Measurements from ENCODE around the gene TUBB4B. TPM values are rescaled to one million over a fixed set of nuclear protein-coding genes. Genes with fewer than 3 reads are reported as not detected.

TUBB4B gene
- total and polyA plus RNA-seq, 2 experiments from 2014 or later, result 334 to 389 TPM

- H3F3A ChIP-seq (replicated peaks; ENCODE audit: low read depth), result peaks cover 4% of the 10 kb centered on the region; the same call in 1 of the 2 replicates
- H3K36me3 ChIP-seq (ENCODE audit: insufficient read depth), result no peaks in the 10 kb centered on the region
- H3K79me2 ChIP-seq (replicated peaks; ENCODE audit: insufficient read depth), result peaks cover 3% of the 10 kb centered on the region
- peaks cover 3% of the 10 kb centered on the region; the same call in 1 of the 2 replicates for H4K20me1 ChIP-seq (replicated peaks; ENCODE audit: insufficient read depth)
- H3K27ac ChIP-seq (ENCODE audit: low read depth), result no peak overlapping the region
- H3K9me2 ChIP-seq (ENCODE audit: insufficient read depth), result no peaks in the 10 kb centered on the region
- no peaks in the 10 kb centered on the region for H3K27me3 ChIP-seq (ENCODE audit: insufficient read depth)
- Mint-ChIP-seq H3K27me3 (ENCODE audit: insufficient read depth, low read depth, poor library complexity) (peaks cover 5% of the 10 kb centered on the region), H3K4me1 (peaks cover 10% of the 10 kb centered on the region), H3K27ac (no peak overlapping the region), H3K9me3 (no peaks in the 10 kb centered on the region; the same call in 2 of the 3 replicates), H3K4me3 (no peak overlapping the region), H3K36me3 (ENCODE audit: low read depth) (peaks cover 32% of the 10 kb centered on the region)
- H3K4me1 ChIP-seq (ENCODE audit: insufficient read depth), result peaks cover 4% of the 10 kb centered on the region; the same call in 1 of the 2 replicates
- no peak overlapping the region for H2AFZ ChIP-seq
- TF ChIP-seq POLR2AphosphoS5 (IDR thresholded peaks at IDR 0.05; ENCODE audit: low read depth) (no peak), JUNB (IDR thresholded peaks at IDR 0.05; ENCODE audit: unreplicated experiment) (no peak), EZH2 (IDR thresholded peaks at IDR 0.05; ENCODE audit: low read depth, unreplicated experiment) (no peak), ZNF331 (CRISPR knock-in tag; IDR thresholded peaks at IDR 0.05; ENCODE audit: low read depth) (no peak), EZH2phosphoT487 (IDR thresholded peaks at IDR 0.05; ENCODE audit: unreplicated experiment) (no peak), STAT1 (IDR thresholded peaks at IDR 0.05; ENCODE audit: unreplicated experiment) (no peak), NANOG (IDR thresholded peaks at IDR 0.05; ENCODE audit: borderline replicate concordance) (no peak), CREB1 (CRISPR knock-in tag; IDR thresholded peaks at IDR 0.05; ENCODE audit: low read depth) (no peak), ZNF114 (CRISPR knock-in tag; IDR thresholded peaks at IDR 0.05) (no peak)
- TF ChIP-seq, protein P1, sequence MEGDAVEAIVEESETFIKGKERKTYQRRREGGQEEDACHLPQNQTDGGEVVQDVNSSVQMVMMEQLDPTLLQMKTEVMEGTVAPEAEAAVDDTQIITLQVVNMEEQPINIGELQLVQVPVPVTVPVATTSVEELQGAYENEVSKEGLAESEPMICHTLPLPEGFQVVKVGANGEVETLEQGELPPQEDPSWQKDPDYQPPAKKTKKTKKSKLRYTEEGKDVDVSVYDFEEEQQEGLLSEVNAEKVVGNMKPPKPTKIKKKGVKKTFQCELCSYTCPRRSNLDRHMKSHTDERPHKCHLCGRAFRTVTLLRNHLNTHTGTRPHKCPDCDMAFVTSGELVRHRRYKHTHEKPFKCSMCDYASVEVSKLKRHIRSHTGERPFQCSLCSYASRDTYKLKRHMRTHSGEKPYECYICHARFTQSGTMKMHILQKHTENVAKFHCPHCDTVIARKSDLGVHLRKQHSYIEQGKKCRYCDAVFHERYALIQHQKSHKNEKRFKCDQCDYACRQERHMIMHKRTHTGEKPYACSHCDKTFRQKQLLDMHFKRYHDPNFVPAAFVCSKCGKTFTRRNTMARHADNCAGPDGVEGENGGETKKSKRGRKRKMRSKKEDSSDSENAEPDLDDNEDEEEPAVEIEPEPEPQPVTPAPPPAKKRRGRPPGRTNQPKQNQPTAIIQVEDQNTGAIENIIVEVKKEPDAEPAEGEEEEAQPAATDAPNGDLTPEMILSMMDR (conservative IDR thresholded peaks at IDR 0.05; ENCODE audit: low read depth in 2 of 2), result no peak
- TF ChIP-seq, protein P2, sequence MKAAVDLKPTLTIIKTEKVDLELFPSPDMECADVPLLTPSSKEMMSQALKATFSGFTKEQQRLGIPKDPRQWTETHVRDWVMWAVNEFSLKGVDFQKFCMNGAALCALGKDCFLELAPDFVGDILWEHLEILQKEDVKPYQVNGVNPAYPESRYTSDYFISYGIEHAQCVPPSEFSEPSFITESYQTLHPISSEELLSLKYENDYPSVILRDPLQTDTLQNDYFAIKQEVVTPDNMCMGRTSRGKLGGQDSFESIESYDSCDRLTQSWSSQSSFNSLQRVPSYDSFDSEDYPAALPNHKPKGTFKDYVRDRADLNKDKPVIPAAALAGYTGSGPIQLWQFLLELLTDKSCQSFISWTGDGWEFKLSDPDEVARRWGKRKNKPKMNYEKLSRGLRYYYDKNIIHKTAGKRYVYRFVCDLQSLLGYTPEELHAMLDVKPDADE (IDR thresholded peaks at IDR 0.05), result no peak
- TF ChIP-seq, protein P3, sequence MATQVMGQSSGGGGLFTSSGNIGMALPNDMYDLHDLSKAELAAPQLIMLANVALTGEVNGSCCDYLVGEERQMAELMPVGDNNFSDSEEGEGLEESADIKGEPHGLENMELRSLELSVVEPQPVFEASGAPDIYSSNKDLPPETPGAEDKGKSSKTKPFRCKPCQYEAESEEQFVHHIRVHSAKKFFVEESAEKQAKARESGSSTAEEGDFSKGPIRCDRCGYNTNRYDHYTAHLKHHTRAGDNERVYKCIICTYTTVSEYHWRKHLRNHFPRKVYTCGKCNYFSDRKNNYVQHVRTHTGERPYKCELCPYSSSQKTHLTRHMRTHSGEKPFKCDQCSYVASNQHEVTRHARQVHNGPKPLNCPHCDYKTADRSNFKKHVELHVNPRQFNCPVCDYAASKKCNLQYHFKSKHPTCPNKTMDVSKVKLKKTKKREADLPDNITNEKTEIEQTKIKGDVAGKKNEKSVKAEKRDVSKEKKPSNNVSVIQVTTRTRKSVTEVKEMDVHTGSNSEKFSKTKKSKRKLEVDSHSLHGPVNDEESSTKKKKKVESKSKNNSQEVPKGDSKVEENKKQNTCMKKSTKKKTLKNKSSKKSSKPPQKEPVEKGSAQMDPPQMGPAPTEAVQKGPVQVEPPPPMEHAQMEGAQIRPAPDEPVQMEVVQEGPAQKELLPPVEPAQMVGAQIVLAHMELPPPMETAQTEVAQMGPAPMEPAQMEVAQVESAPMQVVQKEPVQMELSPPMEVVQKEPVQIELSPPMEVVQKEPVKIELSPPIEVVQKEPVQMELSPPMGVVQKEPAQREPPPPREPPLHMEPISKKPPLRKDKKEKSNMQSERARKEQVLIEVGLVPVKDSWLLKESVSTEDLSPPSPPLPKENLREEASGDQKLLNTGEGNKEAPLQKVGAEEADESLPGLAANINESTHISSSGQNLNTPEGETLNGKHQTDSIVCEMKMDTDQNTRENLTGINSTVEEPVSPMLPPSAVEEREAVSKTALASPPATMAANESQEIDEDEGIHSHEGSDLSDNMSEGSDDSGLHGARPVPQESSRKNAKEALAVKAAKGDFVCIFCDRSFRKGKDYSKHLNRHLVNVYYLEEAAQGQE (IDR thresholded peaks at IDR 0.05; ENCODE audit: unreplicated experiment), result no peak
- TF ChIP-seq, protein P4, sequence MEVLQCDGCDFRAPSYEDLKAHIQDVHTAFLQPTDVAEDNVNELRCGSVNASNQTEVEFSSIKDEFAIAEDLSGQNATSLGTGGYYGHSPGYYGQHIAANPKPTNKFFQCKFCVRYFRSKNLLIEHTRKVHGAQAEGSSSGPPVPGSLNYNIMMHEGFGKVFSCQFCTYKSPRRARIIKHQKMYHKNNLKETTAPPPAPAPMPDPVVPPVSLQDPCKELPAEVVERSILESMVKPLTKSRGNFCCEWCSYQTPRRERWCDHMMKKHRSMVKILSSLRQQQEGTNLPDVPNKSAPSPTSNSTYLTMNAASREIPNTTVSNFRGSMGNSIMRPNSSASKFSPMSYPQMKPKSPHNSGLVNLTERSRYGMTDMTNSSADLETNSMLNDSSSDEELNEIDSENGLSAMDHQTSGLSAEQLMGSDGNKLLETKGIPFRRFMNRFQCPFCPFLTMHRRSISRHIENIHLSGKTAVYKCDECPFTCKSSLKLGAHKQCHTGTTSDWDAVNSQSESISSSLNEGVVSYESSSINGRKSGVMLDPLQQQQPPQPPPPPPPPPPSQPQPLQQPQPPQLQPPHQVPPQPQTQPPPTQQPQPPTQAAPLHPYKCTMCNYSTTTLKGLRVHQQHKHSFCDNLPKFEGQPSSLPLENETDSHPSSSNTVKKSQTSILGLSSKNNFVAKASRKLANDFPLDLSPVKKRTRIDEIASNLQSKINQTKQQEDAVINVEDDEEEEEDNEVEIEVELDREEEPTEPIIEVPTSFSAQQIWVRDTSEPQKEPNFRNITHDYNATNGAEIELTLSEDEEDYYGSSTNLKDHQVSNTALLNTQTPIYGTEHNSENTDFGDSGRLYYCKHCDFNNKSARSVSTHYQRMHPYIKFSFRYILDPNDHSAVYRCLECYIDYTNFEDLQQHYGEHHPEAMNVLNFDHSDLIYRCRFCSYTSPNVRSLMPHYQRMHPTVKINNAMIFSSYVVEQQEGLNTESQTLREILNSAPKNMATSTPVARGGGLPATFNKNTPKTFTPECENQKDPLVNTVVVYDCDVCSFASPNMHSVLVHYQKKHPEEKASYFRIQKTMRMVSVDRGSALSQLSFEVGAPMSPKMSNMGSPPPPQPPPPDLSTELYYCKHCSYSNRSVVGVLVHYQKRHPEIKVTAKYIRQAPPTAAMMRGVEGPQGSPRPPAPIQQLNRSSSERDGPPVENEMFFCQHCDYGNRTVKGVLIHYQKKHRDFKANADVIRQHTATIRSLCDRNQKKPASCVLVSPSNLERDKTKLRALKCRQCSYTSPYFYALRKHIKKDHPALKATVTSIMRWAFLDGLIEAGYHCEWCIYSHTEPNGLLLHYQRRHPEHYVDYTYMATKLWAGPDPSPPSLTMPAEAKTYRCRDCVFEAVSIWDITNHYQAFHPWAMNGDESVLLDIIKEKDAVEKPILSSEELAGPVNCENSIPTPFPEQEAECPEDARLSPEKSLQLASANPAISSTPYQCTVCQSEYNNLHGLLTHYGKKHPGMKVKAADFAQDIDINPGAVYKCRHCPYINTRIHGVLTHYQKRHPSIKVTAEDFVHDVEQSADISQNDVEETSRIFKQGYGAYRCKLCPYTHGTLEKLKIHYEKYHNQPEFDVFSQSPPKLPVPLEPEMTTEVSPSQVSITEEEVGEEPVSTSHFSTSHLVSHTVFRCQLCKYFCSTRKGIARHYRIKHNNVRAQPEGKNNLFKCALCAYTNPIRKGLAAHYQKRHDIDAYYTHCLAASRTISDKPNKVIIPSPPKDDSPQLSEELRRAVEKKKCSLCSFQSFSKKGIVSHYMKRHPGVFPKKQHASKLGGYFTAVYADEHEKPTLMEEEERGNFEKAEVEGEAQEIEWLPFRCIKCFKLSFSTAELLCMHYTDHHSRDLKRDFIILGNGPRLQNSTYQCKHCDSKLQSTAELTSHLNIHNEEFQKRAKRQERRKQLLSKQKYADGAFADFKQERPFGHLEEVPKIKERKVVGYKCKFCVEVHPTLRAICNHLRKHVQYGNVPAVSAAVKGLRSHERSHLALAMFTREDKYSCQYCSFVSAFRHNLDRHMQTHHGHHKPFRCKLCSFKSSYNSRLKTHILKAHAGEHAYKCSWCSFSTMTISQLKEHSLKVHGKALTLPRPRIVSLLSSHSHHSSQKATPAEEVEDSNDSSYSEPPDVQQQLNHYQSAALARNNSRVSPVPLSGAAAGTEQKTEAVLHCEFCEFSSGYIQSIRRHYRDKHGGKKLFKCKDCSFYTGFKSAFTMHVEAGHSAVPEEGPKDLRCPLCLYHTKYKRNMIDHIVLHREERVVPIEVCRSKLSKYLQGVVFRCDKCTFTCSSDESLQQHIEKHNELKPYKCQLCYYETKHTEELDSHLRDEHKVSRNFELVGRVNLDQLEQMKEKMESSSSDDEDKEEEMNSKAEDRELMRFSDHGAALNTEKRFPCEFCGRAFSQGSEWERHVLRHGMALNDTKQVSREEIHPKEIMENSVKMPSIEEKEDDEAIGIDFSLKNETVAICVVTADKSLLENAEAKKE (CRISPR knock-in tag; IDR thresholded peaks at IDR 0.05), result no peak
- ATAC-seq (no peak), DNase-seq (ENCODE audit: low spot score) (no peak)
- no peak overlapping the region for H3K4me3 ChIP-seq
- H3K4me2 ChIP-seq, result no peak overlapping the region
Measured at GRCh38 chr9:137211532-137211931, 29.6 kb upstream of the TUBB4B start.

Data from GM23338 (cell line).